Kidney (tissue), 14 donors: ENCODE results near the gene CLP1. TPM values are rescaled to one million over a fixed set of nuclear protein-coding genes. Genes with fewer than 3 reads are reported as not detected.

Source experiments
- DNase-seq, 5 donors: peaks; one replicate each; pipeline ENCODE4 v3.0.0-alpha.2; 2013 to 2020
- FAIRE-seq: peaks from 2 replicates; lab custom pipeline; 2012; peaks lifted over from hg19 to GRCh38; lab: Jason Lieb, UNC
- H3K27ac ChIP-seq, 2 donors: one replicate each; pipeline ENCODE4 v1.7.0; 2013; ENCODE audit warnings: low read depth in 2 of 2, low read length in 2 of 2, inconsistent platforms in 1 of 2
- H3K27me3 ChIP-seq: one replicate; pipeline ENCODE4 v1.7.1; 2013; ENCODE audit warnings: low read length, inconsistent platforms; ENCODE audit not compliant: control insufficient read depth, insufficient read depth
- H3K36me3 ChIP-seq, 3 donors: one replicate each; pipeline versions ENCODE4 v1.7.0 to v1.7.1; 2013; ENCODE audit warnings: low read length in 3 of 3, control low read depth in 1 of 3, inconsistent platforms in 1 of 3; ENCODE audit not compliant: insufficient read depth in 3 of 3, control insufficient read depth in 2 of 3
- H3K4me1 ChIP-seq, 3 donors: one replicate each; pipeline versions ENCODE4 v1.7.0 to v1.7.1; 2013; ENCODE audit warnings: low read length in 3 of 3, inconsistent platforms in 1 of 3, low read depth in 1 of 3; ENCODE audit not compliant: control insufficient read depth in 2 of 3, insufficient read depth in 2 of 3
- H3K4me3 ChIP-seq, 3 donors: one replicate each; pipeline versions ENCODE4 v1.7.0 to v1.8.1; 2013; ENCODE audit warnings: low read length in 3 of 3, control low read depth in 1 of 3, inconsistent platforms in 1 of 3
- H3K9ac ChIP-seq, 3 donors: one replicate each; pipeline versions ENCODE4 v1.7.0 to v1.7.1; 2013; ENCODE audit warnings: low read length in 3 of 3, control low read depth in 1 of 3, inconsistent platforms in 1 of 3
- H3K9me3 ChIP-seq, 3 donors: one replicate each; pipeline versions ENCODE4 v1.7.0 to v1.7.1; 2013; ENCODE audit warnings: low read length in 3 of 3, control low read depth in 1 of 3, inconsistent platforms in 1 of 3; ENCODE audit not compliant: control insufficient read depth in 2 of 3, insufficient read depth in 1 of 3
- CTCF ChIP-seq: IDR thresholded peaks from 3 replicates; pipeline ENCODE4 v1.5.1; 2012; ENCODE audit warnings: mild to moderate bottlenecking, moderate library complexity, borderline replicate concordance; ENCODE audit not compliant: insufficient read depth; ENCODE audit errors: extremely low read depth
- intact Hi-C: fragments of 100-400 bp; cut with DNase I; formaldehyde crosslinking; loops from one replicate; pipeline ENCODE4 v1.11.1; 2022
- polyA plus RNA-seq: library from polyadenylated mRNA; stranded (reverse); fragments of 350-450 nt; fragmentation: Illumina TruSeq; extraction: RNeasy Lipid Tissue Mini Kit (QIAGEN cat#74804); gene quantifications from one replicate; pipeline ENCODE4 v1.2.3, GENCODE V29; 2014; ENCODE audit warnings: low read depth, low replicate concordance; ENCODE audit not compliant: insufficient read depth
- total RNA-seq: library from RNA; stranded (reverse); fragmentation: NEBNext Ultra II Directional; extraction: Animal tissue kit (Norgen Biotek cat#: 25700); gene quantifications from one replicate; pipeline ENCODE4 v1.2.1, GENCODE V29; 2021
- donor health status: control.
- donor health status: control.
- donor health status: control.
- donor health status: control.
- donor health status: control.
- donor health status: DM: yes; HTN: yes; CAD: no.
- donor health status: Normal renal cell carcinoma (clear cell type).

The CLP1 gene
- total and polyA plus RNA-seq, 2 donors from 2014 or later, result 8.5 to 12.2 TPM

DNA sequence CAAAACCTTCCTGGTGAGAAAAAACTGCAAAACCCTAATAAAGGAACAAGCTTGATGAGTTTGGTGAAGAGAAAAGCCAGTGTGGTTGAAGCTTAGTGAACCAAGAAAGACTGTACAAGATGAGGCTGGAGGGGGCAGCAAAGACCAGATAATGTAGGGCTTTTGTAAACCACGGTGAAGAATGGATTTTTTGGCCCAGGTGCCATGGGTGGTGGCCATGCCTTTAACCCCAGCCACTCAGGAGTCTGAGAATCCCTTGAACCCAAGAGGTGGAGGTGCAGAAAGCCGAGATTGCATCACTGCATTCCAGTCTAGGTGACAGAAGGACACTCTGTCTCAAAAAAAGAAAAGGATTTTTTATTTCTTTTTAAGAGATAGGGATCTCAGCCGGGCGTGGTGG, 5.3 kb downstream of the CLP1 start:
- Histone ChIP-seq H3K9ac (no peak overlapping the region), H3K36me3 (peaks cover 0 to 26% (median 24%) of the 10 kb centered on the region in 3 donors), H3K4me1 (peaks cover 0 to 13% (median 6%) of the 10 kb centered on the region in 3 donors), H3K4me3 (no peak overlapping the region), H3K9me3 (no peaks in the 10 kb centered on the region), H3K27me3 (no peaks in the 10 kb centered on the region), H3K27ac (no peak overlapping the region)
- DNase-seq (no peak), FAIRE-seq (no peak)
- TF ChIP-seq CTCF, result no peak
- intact Hi-C loops, result no loop called here

GRCh38 chr11:57663975-57664374, 6.4 kb downstream of the CLP1 start:
- Histone ChIP-seq H3K9ac (no peak overlapping the region), H3K27me3 (no peaks in the 10 kb centered on the region), H3K27ac (no peak overlapping the region), H3K9me3 (no peaks in the 10 kb centered on the region), H3K4me1 (peaks cover 0 to 12% (median 6%) of the 10 kb centered on the region in 3 donors), H3K36me3 (peaks cover 0 to 26% (median 24%) of the 10 kb centered on the region in 3 donors), H3K4me3 (no peak overlapping the region)
- FAIRE-seq (no peak), DNase-seq (no peak)
- no peak for TF ChIP-seq CTCF
- intact Hi-C loops, result no loop called here

GRCh38 chr11:57667117-57667735, 9.7 kb downstream of the CLP1 start:
- Histone ChIP-seq H3K36me3 (peaks cover 3 to 7% (median 3%) of the 10 kb centered on the region in 3 donors), H3K9me3 (no peaks in the 10 kb centered on the region), H3K4me3 (peak overlapping the region; percentile 76 to 98 (median 86)), H3K27ac (peak overlapping the region; percentile 97), H3K4me1 (peaks cover 0 to 16% (median 15%) of the 10 kb centered on the region in 3 donors), H3K27me3 (no peaks in the 10 kb centered on the region), H3K9ac (peak overlapping the region; percentile 78 to 98 (median 97))
- FAIRE-seq, result peak; percentile 86
- intact Hi-C loops, result no loop called here
- TF ChIP-seq CTCF, result no peak
- peak; percentile 97 to 100 (median 99) for DNase-seq
